Esophagus muscularis mucosa (tissue), 4 donors: ENCODE data around the gene SLC25A24. TPM values are rescaled to one million over a fixed set of nuclear protein-coding genes. Genes with fewer than 3 reads are reported as not detected.
"Not testable (repeated sequence)": the region's sequence is repeated elsewhere in the genome, so short reads cannot be mapped to it uniquely, and the experiment has no call there.

Experiments
- DNase-seq: peaks from one replicate; pipeline ENCODE4 v3.0.0-alpha.2; 2017; ENCODE audit errors: extremely low spot score
- H3K27ac ChIP-seq, 4 donors: fragments of 200-600 bp; sonication (generic); replicated peaks in 1 of 4; 1 replicate in 3 of 4; 2 replicates in 1 of 4; pipeline ENCODE4 v1.5.1; 2016 to 2019; ENCODE audit warnings: mild to moderate bottlenecking in 1 of 4
- H3K27me3 ChIP-seq, 4 donors: fragments of 200-600 bp; sonication (generic); one replicate each; pipeline versions ENCODE4 v1.5.1 to v1.6.0; 2016 to 2019
- H3K36me3 ChIP-seq, 4 donors: fragments of 200-600 bp; sonication (generic); one replicate each; pipeline ENCODE4 v1.5.1; 2016 to 2019
- H3K4me1 ChIP-seq, 4 donors: fragments of 200-600 bp; sonication (generic); one replicate each; pipeline ENCODE4 v1.5.1; 2016 to 2019
- H3K4me3 ChIP-seq, 4 donors: fragments of 200-600 bp; sonication (generic); 1 replicate in 2 of 4; 2 replicates in 2 of 4; pipeline ENCODE4 v1.5.1; 2016 to 2019; ENCODE audit warnings: mild to moderate bottlenecking in 4 of 4, moderate library complexity in 1 of 4
- H3K9me3 ChIP-seq, 4 donors: fragments of 200-600 bp; sonication (generic); 1 replicate in 3 of 4; 2 replicates in 1 of 4; pipeline ENCODE4 v1.5.1; 2016 to 2019
- EP300 ChIP-seq: sonication (generic); formaldehyde crosslinking; IDR thresholded peaks from one replicate; pipeline ENCODE4 v1.6.1; 2017; ENCODE audit warnings: antibody characterized with exemption
- POLR2A ChIP-seq: fragments of 450-650 bp; IDR thresholded peaks from one replicate; pipeline ENCODE4 v1.6.1; 2017; ENCODE audit warnings: antibody characterized with exemption, moderate library complexity, mild to moderate bottlenecking, low read depth
- POLR2AphosphoS5 ChIP-seq, 2 donors: sonication (generic); formaldehyde crosslinking; IDR thresholded peaks; one replicate each; pipeline ENCODE4 v1.6.1; 2017; ENCODE audit warnings: antibody characterized with exemption in 2 of 2
- WGBS: methylation state at CpG from one replicate; pipeline ENCODE4 v1.1.5; 2018; 5-methylcytosine and 5-hydroxymethylcytosine counted together
- intact Hi-C: fragments of 100-400 bp; cut with DNase I; formaldehyde crosslinking; loops from one replicate; pipeline ENCODE4 v1.15.1; 2023
- total RNA-seq, 4 donors: library from RNA; depleted of rRNA; stranded (reverse); fragments of >200 nt; gene quantifications; one replicate each; pipeline versions ENCODE4 v1.1.0 to v1.2.1, GENCODE V29; 2016
- TF ChIP-seq, protein P1 (sequence below), 3 experiments: fragments of 200-600 bp in 2 of 3; fragments of 450-650 bp in 1 of 3; sonication (generic) in 2 of 3; IDR thresholded peaks; one replicate each; pipeline ENCODE4 v1.5.1; 2017 to 2019; ENCODE audit warnings: antibody characterized with exemption in 3 of 3, mild to moderate bottlenecking in 2 of 3, moderate library complexity in 1 of 3

The SLC25A24 gene
- total RNA-seq, 4 donors from 2014 or later, result 22.6 to 31.7 (median 24.0) TPM

DNA sequence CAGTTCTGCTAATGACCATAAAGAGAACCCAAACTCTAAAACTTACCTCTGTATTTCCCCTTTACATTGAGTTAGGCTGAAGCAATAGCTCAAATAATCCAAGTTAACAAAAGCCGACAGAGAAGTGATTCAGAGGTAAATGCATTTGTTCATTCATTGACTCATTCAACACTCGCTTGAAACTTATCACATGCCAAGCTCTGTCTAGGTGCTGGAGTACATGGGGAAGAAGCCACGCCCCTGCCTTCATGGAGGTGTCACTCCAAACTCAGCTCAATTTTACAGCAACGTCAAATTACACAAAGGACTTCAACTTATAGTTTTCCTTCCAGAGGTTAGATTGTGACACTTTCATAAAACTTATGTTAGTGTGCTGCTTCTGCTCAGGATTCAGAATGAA, 45.8 kb downstream of the SLC25A24 start:
- no peak for DNase-seq
- intact Hi-C loops, result no loop called here
- no peaks in the 10 kb centered on the region for H3K27me3 ChIP-seq
- 75% methylated on average over 4 of the region's 4 CpGs for WGBS
- H3K4me3 ChIP-seq, result no peak overlapping the region
- H3K9me3 ChIP-seq, result no peaks in the 10 kb centered on the region
- peaks cover 0 to 13% (median 13%) of the 10 kb centered on the region in 4 donors for H3K4me1 ChIP-seq
- H3K36me3 ChIP-seq, result peaks cover 18 to 80% (median 54%) of the 10 kb centered on the region in 4 donors
- no peak for TF ChIP-seq EP300
- no peak overlapping the region for H3K27ac ChIP-seq

DNA sequence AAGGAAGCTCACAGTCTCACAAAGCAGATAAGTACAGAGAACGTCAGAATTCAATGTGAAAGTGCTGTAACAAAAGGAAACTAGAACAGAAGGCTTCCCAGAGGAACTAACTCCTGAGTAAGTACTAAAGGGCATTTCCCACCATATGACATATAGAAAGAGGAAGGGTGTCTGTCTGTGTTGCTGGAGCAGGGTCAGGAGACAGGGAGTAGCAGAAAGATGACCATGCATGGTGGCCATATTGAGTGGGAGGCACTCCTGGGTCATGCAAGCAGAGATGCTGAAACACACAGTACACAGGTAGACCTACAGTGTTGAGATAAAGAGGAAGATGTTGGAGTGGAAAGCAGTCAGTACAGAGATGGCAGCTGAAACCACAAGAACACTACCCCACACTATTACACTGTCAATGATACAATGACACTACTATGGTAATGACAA, 47.3 kb downstream of the SLC25A24 start:
- WGBS, result 75% methylated on average over 1 of the region's 1 CpG
- no peak for DNase-seq
- Histone ChIP-seq H3K4me3 (no peak overlapping the region), H3K4me1 (peaks cover 0 to 13% (median 13%) of the 10 kb centered on the region in 4 donors), H3K27me3 (no peaks in the 10 kb centered on the region), H3K27ac (no peak overlapping the region), H3K36me3 (peaks cover 26 to 92% (median 69%) of the 10 kb centered on the region in 4 donors), H3K9me3 (no peaks in the 10 kb centered on the region)
- intact Hi-C loops, result no loop called here
- TF ChIP-seq POLR2A (no peak), EP300 (no peak), POLR2AphosphoS5 (IDR thresholded peaks at IDR 0.05) (no peak)
- TF ChIP-seq, protein P1, sequence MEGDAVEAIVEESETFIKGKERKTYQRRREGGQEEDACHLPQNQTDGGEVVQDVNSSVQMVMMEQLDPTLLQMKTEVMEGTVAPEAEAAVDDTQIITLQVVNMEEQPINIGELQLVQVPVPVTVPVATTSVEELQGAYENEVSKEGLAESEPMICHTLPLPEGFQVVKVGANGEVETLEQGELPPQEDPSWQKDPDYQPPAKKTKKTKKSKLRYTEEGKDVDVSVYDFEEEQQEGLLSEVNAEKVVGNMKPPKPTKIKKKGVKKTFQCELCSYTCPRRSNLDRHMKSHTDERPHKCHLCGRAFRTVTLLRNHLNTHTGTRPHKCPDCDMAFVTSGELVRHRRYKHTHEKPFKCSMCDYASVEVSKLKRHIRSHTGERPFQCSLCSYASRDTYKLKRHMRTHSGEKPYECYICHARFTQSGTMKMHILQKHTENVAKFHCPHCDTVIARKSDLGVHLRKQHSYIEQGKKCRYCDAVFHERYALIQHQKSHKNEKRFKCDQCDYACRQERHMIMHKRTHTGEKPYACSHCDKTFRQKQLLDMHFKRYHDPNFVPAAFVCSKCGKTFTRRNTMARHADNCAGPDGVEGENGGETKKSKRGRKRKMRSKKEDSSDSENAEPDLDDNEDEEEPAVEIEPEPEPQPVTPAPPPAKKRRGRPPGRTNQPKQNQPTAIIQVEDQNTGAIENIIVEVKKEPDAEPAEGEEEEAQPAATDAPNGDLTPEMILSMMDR (IDR thresholded peaks at IDR 0.05), result no peak

DNA sequence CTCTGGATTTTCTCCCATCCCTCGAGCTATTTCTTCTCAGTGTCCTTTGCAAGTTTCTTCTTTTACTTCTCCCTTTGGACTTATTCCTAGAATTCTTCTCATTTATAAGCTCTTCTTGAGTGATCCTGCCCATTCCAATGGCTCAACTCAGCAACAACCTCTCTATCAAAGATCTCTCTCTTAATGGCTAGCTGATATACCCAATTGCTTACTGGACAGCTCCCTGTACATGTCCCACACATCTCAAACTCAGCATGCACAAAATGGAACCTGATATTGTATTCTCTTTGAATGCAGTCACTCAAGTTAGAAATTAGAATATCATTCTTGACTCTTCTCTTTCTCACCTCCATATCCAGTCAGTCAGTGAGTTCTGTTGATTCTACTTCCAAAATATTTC, 48.6 kb downstream of the SLC25A24 start:
- DNase-seq, result no peak
- no peak overlapping the region for H3K27ac ChIP-seq
- intact Hi-C loops, result no loop called here
- TF ChIP-seq EP300 (no peak), POLR2AphosphoS5 (IDR thresholded peaks at IDR 0.05) (no peak), POLR2A (no peak)
- TF ChIP-seq, protein P1 (IDR thresholded peaks at IDR 0.05), result no peak
- H3K4me3 ChIP-seq, result no peak overlapping the region
- H3K4me1 ChIP-seq, result peaks cover 0 to 13% (median 13%) of the 10 kb centered on the region in 4 donors
- WGBS, result 98% methylated on average over 1 of the region's 1 CpG
- H3K27me3 ChIP-seq, result no peaks in the 10 kb centered on the region
- H3K36me3 ChIP-seq, result peaks cover 26 to 93% (median 76%) of the 10 kb centered on the region in 4 donors
- no peaks in the 10 kb centered on the region for H3K9me3 ChIP-seq

DNA sequence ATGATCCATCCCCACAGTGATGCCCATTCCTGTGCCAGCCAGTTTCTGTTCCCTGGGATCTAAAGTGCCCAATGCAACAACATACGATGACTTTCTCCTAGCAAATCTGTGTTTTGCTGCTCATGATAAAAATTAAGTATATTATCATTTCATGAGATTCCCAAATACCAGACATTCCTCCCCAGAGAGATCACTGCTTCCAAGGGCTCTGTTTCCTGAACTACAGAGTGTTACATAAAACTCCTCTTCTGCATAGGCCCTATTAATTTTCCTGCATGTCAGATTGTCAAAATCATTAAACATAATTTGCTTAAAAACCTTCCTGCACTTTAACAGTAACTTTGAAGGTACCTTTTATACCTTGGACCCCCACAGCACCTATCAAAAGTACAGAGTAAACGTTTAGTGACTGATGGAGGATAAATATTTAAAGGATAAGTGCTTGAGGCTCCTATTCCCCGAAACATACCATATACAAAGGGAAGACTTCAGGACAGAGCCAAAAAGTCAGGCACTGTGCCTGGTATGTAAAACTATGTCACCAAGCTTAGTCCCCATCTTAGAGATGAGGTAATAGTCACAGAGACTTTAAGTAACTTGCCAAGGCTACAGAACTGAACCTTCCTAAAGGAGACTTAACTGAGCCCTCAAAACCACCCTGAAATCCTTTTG, 50.2 kb downstream of the SLC25A24 start:
- Histone ChIP-seq H3K27me3 (no peaks in the 10 kb centered on the region), H3K4me1 (peaks cover 0 to 13% (median 13%) of the 10 kb centered on the region in 4 donors), H3K9me3 (peaks cover 0 to 5% (median 0%) of the 10 kb centered on the region in 4 donors), H3K4me3 (no peak overlapping the region), H3K36me3 (peaks cover 16 to 93% (median 74%) of the 10 kb centered on the region in 4 donors), H3K27ac (no peak overlapping the region)
- DNase-seq, result no peak
- intact Hi-C loops, result no loop called here
- WGBS, result 47% methylated on average over 3 of the region's 3 CpGs
- no peak for TF ChIP-seq POLR2A
- no peak for TF ChIP-seq POLR2AphosphoS5 (IDR thresholded peaks at IDR 0.05)
- TF ChIP-seq, protein P1 (IDR thresholded peaks at IDR 0.05), result no peak
- TF ChIP-seq EP300, result no peak

DNA sequence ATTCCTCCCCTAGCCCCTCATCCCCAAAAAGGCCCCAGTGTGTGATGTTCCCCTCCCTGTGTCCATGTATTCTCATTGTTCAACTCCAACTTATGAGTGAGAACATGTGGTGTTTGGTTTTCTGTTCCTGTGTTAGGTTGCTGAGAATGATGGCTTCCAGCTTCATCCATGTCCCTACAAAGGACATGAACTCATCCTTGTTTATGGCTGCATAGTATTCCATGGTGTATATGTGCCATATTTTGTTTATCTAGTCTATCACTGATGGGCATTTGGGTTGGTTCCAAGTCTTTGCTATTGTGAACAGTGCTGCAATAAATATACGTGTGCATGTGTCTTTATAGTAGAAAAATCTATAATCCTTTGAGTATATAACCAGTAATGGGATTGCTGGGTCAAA, 55.6 kb downstream of the SLC25A24 start:
- H3K27me3 ChIP-seq, DNase-seq, H3K4me3 ChIP-seq, H3K4me1 ChIP-seq, intact Hi-C loops, H3K27ac ChIP-seq, H3K9me3 ChIP-seq: not testable (repeated sequence)
- peaks cover 13 to 86% (median 51%) of the 10 kb centered on the region in 4 donors for H3K36me3 ChIP-seq
- 96% methylated on average over 1 of the region's 1 CpG for WGBS
